Fibroblast of mammary gland (primary cell): ENCODE measurements around the gene PLOD1.

Experiments used
- DNase-seq: peaks from one replicate; pipeline ENCODE4 v3.0.0-alpha.2; 2010; ENCODE audit warnings: low read depth
- H3K4me3 ChIP-seq: 2 replicates; pipeline ENCODE4 v1.5.1; 2011; ENCODE audit warnings: low read depth, mild to moderate bottlenecking, low read length, moderate library complexity; ENCODE audit not compliant: control insufficient read depth
- CTCF ChIP-seq: conservative IDR thresholded peaks from 2 replicates; pipeline ENCODE4 v1.5.1; 2011; ENCODE audit warnings: low read depth, low read length, inconsistent platforms; ENCODE audit not compliant: control insufficient read depth, insufficient read depth

The PLOD1 gene

GRCh38 chr1:11934302-11935056 lies at the start of gene PLOD1:
TSS of gene PLOD1 (plus strand) at chr1:11934717. CDS start at chr1:11934780, 63 bp downstream.
- TF ChIP-seq CTCF, result no peak
- peak; percentile 73 for DNase-seq

GRCh38 chr1:11885916-11886315 lies 48.6 kb upstream of the PLOD1 start:
- no peak for TF ChIP-seq CTCF
- no peak overlapping the region for H3K4me3 ChIP-seq
- DNase-seq, result no peak

More at GRCh38 chr1:11934302-11935056, at the start of gene PLOD1:
- peak within 1 kb of the TSS; percentile 82 for H3K4me3 ChIP-seq

- no peak for TF ChIP-seq CTCF
- no peak overlapping the region for H3K4me3 ChIP-seq
- DNase-seq, result no peak
These were observed 47.4 kb upstream of the PLOD1 start for GRCh38 chr1:11886986-11887665.

GRCh38 chr1:11887666-11888007 lies 46.9 kb upstream of the PLOD1 start:
- no peak for DNase-seq
- no peak for TF ChIP-seq CTCF

GRCh38 chr1:11888206-11888876 lies 46.2 kb upstream of the PLOD1 start:
- TF ChIP-seq CTCF, result no peak
- H3K4me3 ChIP-seq, result no peak overlapping the region
- no peak for DNase-seq

More at GRCh38 chr1:11887666-11888007, 46.9 kb upstream of the PLOD1 start:
- no peak overlapping the region for H3K4me3 ChIP-seq

GRCh38 chr1:11888877-11889208 lies 45.7 kb upstream of the PLOD1 start:
- H3K4me3 ChIP-seq, result no peak overlapping the region
- TF ChIP-seq CTCF, result no peak
- no peak for DNase-seq
